COR-L47 (cell line): ENCODE measurements around the gene ACOX2.
A peak's percentile ranks its signal among the peaks of the same experiment; 100 is the strongest.
"Not testable (repeated sequence)": the region's sequence is repeated elsewhere in the genome, so short reads cannot be mapped to it uniquely, and the experiment has no call there.

Source experiments
- DNase-seq: peaks from one replicate; lab custom pipeline; 2025; lab: John Stamatoyannopoulos, UW

ACOX2 gene

DNA sequence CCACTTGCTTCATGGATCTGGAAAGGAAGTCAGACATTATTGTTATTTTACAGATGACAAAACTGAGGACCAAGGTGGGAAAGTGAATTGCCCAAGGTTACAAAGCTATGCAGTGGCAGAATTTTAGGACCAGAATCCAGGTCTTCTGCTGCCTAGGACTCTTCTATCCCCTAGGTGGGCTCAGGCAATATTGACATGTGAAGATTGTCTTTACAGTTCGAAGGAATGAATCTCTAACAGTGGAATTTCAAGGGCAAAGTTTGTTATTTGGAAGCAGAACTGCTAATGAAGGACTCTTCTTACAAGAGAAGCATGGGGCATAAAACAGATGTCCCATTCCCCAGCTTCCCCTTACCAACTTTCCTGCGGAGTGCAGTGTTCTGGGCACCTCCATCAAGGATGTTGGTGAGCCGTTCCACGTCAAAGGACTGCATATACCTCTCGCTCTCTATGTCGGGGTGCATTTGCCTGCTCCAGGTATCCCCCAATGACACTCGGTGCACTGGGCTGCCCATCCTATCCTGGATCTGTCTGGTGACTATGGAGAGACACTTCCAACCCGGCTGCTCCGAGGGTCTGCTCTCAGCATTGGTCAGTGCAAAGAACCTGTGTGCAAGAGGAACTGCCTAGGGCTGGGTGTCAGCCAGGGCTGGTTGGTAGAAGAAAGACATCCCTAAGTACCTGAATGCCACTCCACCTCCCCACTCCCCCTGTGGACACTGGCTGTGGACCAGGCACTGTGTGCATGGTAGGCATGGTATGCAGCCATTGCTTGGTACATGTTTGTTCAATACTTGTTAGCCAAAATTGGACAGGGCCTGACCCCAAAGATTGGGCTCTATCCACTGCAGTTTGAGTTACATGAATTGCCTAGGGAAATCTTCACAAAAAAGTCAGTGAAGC is 2.1 kb downstream of the ACOX2 start:
- DNase-seq = no peak

DNA sequence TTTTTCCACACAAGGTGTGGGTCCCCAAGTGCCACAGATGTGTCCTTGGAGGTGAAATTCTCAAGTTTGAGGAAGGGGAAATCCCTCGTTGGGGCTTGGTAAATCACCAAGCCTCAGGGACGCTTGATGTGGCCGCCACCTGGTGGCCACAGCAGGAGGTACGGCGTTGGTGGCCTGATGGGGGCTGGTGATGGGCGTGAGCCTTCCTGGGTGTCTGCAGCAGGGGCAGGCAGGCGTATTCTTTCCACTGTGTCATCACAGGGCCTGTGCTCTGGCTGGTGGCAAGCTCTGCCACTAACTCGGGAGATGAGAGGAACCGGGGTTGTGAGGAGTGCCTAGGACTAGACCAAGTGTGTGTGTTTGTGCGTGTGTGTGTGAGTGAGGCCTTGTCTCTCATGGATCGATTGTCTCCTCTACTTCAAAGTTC is 4.2 kb downstream of the ACOX2 start:
- peak; percentile 35 for DNase-seq

DNA sequence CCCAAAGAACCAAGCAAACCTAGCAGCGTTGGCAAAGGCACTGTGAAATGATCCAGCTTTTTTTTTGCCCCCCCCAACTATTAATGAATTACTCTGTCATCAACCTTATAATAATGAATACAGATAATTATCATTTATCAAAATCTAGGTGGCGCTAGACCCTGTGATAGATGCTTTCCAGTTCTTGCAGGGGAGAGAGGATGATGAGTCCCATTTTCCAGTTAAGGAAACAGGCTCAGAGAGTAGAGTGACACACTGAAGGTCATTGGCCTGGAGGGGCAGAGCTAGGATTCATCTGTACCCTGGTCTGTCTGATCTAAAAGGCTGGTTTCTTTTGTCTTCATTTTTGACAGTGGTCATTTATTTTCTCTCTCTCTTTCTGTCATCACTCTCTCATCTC is 5.0 kb downstream of the ACOX2 start:
- DNase-seq = no peak

DNA sequence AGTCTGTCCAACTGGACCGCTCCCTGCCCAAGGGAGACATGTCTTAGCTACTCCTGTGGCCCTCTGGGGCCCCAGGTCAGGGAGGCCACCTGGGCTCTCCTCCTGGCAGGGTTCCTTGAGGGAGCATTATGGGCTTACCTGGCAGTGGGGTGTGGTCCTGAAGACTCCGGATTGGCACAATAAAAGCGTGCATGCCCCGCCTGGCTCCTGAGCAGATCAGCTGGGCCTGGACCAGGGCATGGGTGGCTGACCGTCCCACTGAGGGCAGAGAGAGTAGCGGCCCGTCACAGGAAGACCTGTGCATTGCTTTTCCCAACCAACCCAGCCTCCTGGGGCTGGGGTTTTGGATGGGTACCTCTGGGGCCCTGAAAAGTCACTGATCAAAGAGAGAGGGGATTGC is 5.4 kb downstream of the ACOX2 start:
- no peak for DNase-seq

DNA sequence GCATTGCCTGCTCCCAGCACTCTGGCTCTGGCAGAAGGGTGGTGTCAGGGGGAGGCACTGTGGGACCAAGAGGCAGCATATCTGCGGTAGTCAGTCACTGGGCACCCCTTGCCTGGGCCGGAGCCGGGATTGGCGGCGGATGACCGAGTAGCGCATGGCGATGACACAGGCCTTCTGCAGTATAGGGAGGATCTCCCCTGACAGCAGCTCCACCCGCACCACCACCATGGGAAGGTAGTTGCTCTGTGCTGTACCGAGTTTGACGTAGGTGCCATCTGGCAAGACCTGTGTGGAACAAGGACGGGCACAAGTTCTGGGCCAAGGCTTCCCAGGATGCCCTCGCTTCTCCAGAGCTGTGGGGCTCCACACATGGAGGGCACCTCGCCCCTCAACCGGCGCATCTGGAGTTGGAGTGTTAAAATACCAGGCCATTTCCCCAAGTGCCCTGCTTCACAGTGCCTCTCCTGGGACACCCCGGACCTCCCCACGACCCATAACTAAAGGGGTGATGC is 6.6 kb downstream of the ACOX2 start:
- no peak for DNase-seq

DNA sequence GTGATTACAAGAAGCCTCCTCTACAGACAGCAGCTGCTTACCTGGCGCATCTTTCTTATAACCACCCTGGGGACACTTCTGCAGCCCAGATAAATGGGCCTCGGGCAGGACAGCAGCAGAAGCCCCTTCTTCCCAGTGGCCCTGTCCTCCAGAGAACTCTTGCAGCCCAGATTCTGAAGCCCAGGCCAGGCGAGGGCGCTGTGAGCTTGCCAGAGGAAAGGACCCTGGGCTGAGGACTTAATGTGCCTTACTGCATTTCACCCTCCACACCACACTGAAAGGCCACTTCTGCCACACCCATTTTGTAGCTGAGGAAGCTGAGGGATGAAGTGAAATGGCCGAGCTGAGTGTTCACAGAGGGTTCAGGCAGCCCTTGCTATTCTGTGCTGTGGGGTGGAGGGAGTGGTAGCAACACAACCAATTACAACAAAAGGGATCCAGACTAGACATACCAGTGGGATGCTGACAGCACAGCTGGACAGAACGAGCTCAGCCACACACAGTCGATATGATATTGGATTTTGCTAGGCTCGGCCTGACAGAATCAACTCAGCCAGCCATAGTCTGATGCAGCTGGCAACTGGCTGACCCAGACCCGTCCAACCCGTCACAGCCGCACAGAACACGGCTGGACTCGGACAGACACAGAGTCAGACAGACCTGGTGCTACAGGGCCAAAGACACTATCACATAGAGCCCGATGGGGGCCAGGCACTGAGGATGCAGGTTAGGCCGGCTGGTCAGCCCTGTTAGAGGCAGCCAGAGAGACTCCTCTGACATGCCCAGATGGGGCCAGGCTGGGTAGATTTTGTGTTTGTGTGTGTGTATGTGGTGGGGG is 7.3 kb downstream of the ACOX2 start:
- DNase-seq = no peak

DNA sequence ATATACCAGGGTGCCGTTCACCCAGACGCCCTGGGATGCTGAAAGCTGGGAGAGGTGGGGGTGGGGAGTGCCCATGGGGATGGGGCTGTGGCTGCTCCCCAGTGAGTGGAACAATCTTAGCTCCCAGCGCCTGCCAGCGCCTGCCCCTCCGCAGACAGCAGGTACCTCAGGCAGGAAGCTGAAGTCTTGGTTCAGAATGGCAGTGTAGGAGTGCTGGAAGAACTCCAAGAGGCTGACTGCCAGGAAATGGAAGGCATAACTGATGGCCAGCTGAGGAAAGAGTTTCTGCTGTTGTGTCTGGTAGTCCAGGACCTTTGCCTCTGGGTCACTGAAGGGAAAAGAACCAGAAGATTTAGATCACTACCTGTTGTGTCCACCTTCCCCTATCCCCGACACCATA is 8.4 kb downstream of the ACOX2 start:
- DNase-seq = peak; percentile 14

DNA sequence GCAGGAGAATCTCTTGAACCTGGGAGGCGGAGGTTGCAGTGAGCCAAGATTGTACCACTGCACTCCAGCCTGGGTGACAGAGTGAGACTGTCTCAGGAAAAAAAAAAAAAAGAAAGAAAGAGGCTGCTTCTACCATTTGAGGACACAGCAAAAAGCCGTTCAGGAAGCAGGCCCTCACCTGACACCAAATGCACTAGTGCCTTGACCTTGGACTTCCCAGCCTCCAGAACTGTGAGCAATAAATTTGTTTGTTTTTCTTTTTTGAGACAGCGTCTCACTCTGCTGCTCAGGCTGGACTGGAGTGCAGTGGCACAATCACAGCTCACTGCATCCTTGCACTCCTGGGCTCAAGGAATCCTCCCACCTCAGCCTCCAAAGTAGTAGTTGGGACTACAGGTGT is 9.6 kb downstream of the ACOX2 start:
- DNase-seq = not testable (repeated sequence)

DNA sequence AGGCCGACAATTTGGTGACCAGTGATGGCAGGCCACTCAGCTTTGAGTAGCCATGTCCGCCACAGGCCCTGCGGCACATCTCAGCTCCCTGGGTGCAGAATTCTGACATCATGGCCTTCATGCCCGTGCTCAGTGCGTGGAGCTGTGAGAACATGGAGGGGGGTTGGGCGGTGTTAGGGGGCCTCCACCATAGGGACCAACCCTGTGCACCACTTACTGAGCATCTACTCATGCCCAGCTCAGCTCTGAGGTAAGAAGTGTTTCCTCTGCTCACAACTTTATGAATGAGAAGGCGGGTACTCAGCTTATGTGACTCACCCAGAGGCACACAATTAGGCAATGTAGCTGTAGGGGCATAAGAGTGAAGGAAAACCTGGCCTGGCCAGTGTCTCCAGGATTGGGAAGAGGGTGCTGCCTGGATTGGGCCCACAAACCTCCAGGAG is 10.5 kb downstream of the ACOX2 start:
- DNase-seq = no peak

DNA sequence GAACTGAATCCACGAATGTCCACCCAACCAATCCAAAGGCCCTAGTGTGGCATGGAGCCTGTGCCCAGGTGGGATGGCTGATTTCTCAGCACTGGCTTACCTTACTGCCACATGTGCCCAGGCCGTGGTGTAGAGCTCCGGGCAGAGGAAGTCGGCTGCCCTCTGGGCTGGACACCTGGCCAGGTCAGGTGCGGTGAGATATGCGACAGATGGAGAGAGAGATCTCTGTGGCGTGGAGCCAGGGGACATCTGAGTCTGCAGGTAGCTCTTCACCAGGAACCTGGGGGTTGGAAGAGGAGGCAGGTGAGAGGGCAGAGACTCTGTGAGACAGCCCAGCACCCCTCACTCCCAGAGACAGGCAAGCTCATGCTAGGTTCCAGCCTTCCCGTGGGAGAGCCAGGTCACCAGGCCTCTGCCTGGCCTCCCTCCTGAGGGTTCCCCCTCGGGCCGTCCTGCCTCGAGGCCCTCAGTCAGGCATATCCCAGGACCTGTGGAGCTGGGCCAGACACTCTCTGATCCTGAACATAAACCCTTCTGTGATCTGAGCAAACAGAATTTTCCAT is 12.6 kb downstream of the ACOX2 start:
- no peak for DNase-seq

DNA sequence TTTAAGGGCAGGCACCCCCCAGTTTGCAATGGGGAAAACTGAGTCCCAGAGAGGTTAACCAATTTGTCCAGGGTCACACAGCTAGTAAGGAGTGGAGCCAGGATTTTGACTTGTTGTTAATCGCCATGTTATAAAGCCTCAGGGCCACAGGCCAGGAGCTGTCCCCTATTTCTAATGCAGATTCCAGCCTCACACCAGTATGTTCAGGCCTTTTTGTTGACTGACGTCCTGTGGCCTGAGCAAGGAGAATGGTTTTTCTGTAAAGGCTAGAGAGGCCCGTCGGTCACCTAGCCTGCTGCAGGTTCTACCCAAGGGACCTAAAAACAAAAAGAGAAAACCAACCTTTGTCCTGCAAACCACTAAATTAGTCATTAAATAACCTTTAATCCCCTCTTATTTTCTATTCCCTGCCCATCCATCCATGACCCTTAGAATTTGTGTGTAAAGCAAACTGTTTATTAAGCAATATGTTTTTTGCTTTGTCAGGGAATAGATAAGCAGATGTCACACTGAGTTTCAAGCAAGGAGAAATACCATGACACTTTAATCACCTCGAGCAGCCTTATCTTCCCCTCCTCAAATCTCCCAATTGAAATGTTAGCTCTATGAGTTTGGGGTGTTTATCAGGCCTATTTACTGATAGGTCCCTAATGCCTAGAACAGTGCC is 14.1 kb downstream of the ACOX2 start:
- no peak for DNase-seq

DNA sequence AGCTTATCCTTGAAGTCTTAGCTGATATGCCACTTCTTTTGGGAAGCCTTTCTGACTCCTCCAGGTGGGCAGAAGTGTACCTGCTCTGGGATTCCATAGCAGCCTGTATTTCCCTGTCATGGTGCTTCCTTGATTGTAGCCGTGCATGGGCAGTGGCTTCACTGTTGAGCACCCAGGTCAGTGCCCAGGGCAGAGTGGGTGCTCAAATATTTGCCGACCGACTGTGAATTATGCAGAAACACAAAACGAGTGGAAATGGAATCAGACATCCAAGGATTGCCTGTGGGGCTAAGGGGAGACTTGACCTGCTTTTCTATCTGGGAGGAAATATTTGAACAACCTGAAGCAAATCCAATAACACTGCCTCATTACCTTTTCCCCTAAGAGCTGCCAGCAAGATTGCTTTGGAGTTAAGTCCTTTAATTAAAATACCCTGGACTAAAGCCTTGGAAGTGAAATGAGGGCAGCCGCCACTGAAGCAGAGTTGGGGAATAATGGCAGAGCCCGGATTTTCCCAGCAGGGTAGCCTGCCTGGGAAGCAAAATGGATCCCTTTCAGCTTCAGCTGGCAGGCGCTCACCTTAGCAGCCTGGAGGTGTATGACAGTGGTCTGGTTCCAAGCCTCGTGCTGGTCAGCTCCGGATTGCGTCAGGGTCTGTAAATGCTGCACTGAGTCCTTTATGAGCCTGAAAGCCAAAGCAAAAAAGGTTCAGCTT is 14.9 kb downstream of the ACOX2 start:
- DNase-seq = no peak

DNA sequence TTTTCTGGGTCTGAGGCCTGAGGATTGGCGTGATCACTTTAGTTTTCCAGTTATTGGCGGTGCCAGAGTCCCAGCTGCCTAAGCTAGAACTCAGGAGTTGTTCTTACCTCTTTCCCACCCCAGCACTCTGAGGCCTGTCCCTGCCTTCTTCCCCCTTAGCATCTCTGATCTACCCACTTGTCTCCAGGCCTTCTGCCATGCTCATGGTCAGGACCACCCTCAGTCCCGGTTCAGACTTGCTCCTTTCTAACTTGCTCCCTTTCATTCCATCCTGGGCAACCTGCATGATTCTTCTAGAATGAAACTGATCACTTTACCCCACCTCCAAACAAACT is 15.7 kb downstream of the ACOX2 start:
- no peak for DNase-seq

DNA sequence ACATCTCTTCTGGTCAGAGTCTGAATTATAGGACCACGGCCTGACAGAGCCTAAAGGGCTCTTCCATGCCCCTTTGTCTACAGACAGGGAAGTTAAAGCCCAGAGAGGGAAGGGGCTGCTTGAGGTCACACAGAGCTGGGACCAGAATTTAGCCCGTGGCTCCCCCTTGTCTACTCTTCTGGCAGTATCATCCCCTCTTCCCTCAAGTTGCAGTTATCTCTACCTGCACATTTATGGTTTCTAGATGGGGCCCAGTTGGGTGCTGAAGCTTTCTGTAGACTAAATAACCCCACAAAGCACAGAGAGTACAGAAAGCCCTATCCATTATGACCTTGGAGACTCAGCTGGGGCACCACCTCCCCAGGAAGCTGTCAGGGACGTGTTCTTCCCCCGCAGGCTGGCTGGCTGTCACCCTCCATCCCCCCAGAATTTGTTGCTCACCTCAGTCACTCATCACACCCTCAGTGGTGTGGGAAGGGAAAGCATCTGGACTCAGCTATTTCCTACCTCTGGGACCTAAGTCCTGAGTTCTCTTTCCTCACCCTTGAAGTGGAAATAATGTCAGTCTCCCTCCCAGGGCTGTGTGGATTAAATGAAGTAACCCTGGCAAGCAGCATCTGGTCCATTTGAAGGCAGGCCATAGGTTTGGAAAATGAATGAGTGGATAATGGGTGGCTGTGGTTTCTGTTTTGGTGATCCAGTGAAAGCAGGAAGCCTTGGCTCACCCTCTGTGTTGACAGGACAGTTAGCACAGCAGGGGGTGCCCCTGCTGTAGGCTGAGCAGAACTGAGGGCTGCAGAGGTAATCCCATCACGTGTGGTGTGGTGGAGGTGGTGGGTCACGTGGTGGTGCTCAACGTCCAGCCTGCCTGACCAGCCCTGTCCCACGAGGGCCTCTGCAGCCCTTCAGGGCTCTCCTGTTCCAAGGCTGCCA is 16.3 kb downstream of the ACOX2 start:
- peak; percentile 64 for DNase-seq

DNA sequence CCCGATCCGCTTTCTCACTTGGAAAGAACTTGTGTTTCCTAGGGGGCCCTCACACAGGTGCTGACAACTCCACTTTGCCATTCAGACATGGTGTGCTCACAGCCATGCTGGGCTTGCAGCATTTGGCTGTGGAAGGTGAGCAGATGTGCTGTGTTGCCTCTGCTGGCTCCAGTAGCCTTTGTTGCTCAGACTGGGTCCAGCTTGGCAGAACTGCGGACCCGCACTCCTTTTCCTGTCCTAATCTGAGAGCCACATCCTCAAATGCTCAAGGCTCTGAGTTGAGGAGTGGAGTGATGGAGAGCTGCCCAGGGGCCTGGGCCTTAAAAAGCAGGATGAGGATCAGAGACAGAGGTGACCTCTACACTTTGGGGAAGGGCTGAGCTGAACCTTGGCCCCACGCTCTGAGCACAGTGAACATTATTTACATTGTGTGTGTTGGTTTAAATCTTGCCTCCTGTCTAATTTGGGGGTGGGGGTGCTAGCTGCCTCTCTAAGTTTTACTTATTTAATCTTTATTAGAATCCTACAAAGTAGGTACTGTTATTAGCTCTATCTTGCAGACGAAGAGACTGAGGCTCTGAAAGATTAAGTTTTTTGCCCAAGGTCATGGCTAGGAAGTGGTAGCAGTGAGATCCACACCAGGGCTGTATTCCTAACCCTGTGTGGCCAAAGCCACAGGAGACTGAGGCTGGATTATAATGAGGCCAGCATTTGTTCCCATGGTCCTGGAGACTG is 17.2 kb downstream of the ACOX2 start:
- DNase-seq = no peak

DNA sequence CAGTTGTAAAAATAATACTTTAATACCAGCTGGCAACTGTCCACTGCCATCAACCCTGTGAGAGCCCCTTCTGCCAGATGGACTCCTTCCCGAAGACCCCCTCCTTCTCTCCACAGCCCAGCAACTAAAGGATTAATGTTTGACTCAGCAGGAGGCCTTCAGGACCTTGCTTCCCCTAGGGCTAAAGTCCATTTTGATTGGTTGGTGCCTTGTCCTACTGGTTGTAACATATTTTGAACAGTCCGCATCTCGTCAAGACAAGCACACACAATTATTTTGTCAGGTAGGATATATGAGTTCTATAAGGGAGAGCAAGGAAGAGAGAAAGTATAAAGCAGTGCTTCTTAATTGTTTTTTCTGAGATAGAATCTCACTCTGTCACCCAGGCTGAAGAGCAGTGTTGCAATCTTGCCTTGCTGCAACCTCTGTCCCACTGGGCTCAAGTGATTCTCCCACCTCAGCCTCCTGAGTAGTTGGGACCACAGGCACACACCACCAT is 18.6 kb downstream of the ACOX2 start:
- no peak for DNase-seq

DNA sequence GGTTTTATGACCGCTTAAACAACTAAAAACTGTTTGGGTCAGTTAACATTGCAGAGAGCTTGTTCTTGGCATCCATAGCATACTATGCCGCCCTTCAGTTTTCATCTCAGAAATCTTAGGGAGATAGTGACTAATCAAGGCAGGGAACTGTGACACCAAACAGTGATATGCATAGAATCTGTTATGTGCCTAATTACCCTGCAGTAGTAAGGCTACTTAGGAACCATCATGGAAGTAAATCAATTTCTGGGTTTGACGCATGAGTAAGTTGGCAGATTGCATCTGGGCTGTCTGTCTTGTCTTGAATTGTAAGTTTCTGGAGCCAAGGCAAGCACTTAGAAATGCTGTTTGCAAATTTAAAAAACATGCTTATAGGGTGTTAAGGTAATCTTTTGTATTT is 22.6 kb downstream of the ACOX2 start:
- DNase-seq = no peak

DNA sequence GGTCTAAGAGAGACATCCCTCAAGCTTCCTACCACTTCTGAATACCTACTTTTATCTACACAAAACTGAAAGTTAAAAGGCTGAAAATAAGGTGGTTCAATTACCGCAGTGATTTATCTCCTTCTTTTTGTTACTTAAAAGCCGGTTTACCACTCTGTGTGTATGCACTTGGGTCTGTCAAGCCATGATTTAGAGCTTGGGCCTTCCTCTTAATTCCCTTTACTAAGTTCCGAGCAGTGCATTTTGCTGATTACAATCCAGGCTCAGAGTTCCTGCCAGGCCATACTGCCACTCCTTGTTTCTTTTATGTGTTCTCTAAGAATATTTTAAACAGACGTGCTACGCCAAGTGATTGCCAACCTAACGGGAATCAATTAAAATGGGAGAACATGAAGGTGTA is 28.6 kb downstream of the ACOX2 start:
- no peak for DNase-seq

DNA sequence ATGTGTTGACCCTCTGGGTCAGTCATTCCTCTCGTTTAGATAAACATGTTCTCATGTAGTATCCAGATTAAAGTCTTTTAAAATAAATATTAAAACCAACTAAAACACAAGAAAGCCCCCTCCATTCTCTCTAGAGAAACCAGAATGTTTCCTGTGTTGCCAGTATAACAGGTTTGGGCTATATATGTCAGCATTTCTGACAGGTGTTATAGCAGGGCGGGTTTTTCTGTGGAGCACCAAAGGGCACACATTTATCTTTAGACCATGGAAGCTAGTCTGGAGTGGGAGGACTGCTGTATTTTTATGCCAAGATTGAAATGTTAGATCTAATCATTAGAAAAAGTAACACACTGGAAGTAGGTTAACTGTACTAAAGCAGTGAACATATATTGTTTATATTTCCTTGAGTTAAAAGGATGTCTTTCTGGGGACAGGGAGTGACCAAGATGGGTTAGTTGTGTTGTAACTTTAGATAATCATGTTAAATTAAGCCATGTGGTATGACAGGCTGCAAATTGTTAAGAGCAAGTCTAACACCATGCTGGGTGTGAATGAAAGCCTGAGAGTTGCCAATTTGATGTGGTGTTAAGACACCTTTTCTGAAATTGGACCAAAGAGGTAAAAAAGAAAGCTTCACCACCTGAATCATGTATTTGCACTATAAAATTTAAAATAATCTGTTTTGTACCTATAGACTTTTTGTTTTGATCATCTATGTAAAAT is 29.5 kb downstream of the ACOX2 start:
- no peak for DNase-seq
